Measurements from ENCODE around the gene PGBD4. TPM values are rescaled to one million over a fixed set of nuclear protein-coding genes. Genes with fewer than 3 reads are reported as not detected.
A peak's percentile ranks its signal among the peaks of the same experiment; 100 is the strongest.

PGBD4 gene
- total and polyA plus RNA-seq, 12 donors, result 0.30 to 3.0 (median 1.4) TPM

DNA sequence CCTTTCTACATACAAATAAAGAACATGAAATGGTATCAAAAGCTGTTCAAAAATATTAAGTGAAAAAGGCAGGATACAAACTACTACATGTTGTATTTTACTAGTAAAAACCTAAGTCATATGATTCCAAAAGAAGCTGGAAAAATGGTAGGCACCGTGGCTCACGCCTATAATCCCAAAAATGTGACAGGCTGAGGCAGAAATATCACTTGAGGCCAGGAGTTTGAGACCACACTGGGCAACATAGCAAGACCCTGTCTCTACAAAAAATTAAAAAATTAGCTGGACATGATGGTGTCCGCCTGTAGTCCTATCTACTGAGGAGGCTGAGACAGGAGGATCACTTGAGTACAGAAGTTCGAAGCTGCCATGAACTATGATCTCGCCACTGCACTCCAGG lies 2.0 kb upstream of the PGBD4 start:
- H3K4me3 ChIP-seq, result no peak overlapping the region
- peaks cover 11 to 28% of the 10 kb centered on the region in 2 donors for H3K4me1 ChIP-seq (replicated peaks in 1 of 2)
- no peak for TF ChIP-seq POLR2A (IDR thresholded peaks at IDR 0.05)
- TF ChIP-seq, protein P1, sequence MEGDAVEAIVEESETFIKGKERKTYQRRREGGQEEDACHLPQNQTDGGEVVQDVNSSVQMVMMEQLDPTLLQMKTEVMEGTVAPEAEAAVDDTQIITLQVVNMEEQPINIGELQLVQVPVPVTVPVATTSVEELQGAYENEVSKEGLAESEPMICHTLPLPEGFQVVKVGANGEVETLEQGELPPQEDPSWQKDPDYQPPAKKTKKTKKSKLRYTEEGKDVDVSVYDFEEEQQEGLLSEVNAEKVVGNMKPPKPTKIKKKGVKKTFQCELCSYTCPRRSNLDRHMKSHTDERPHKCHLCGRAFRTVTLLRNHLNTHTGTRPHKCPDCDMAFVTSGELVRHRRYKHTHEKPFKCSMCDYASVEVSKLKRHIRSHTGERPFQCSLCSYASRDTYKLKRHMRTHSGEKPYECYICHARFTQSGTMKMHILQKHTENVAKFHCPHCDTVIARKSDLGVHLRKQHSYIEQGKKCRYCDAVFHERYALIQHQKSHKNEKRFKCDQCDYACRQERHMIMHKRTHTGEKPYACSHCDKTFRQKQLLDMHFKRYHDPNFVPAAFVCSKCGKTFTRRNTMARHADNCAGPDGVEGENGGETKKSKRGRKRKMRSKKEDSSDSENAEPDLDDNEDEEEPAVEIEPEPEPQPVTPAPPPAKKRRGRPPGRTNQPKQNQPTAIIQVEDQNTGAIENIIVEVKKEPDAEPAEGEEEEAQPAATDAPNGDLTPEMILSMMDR (IDR thresholded peaks at IDR 0.05), result no peak
- H3K9me3 ChIP-seq (replicated peaks in 1 of 3), result no peaks in the 10 kb centered on the region
- intact Hi-C loops (cut with DNase I), result loop anchor here in 1 of 2 donors (10.0 kb wide), 1 partner anchor 115 kb away; the partner anchor contains the start of gene KATNBL1
- no peak overlapping the region for H3K27ac ChIP-seq
- no peaks in the 10 kb centered on the region for H3K27me3 ChIP-seq
- DNase-seq, result no peak
- WGBS, 4 donors, result 90 to 96% (median 93%) methylated on average over 5 of the region's 5 CpGs
- peaks cover 0 to 12% of the 10 kb centered on the region in 2 donors for H3K36me3 ChIP-seq (replicated peaks in 1 of 2)

DNA sequence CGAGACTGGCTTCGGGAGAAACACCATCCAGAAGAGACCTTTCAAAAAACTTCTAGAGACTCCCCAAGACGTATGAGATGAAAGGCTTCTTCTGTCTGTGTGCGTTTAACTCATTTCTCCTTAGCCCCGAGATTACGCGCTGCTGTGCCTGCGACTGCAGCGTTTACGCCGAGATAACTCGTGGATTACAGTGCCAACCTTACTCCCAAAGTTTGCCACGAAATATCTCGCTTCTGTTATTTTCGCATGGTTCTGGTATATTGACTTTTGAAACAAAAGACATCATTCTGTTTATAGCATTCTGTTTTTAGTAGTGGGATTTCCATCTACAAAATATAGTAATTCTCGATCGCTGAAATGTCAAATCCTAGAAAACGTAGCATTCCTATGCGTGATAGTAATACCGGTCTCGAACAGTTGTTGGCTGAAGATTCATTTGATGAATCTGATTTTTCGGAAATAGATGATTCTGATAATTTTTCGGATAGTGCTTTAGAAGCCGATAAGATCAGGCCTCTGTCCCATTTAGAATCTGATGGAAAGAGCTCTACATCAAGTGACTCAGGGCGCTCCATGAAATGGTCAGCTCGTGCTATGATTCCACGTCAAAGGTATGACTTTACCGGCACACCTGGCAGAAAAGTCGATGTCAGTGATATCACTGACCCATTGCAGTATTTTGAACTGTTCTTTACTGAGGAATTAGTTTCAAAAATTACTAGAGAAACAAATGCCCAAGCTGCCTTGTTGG lies 467 bp downstream of the PGBD4 start:
- intact Hi-C loops (cut with DNase I), result loop anchor here in 1 of 2 donors (10.0 kb wide), 1 partner anchor 112 kb away; the partner anchor contains the start of gene KATNBL1
- WGBS, 4 donors, result 23 to 27% (median 23%) methylated on average over 27 to 29 of the region's 29 CpGs

DNA sequence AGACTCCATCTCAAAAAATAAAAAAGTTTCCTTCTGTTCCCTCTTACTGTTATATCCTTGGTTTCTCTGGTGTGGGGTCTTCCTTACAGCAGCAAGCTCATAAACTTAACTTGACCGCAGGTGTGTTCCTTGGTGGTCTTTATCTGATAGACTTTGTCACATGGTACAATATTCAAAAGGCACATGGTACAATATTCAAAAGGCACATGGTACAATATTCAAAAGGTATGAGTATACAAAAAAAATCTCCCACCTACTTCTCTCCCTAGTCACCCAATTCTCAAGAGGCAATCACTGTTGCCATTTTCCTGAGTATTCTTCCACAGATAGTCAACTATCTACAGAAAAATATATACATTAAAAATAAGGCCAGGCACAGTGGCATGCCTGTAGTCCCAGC lies 4.5 kb downstream of the PGBD4 start:
- peaks cover 0 to 6% of the 10 kb centered on the region in 2 donors for H3K4me1 ChIP-seq (replicated peaks in 1 of 2)
- TF ChIP-seq, protein P1 (IDR thresholded peaks at IDR 0.05), result no peak
- TF ChIP-seq POLR2A (IDR thresholded peaks at IDR 0.05), result no peak
- intact Hi-C loops (cut with DNase I), result loop anchor here in 1 of 2 donors (10.0 kb wide), 1 partner anchor 108 kb away; the partner anchor contains the start of gene KATNBL1
- no peaks in the 10 kb centered on the region for H3K36me3 ChIP-seq (replicated peaks in 1 of 2)
- DNase-seq, result no peak
- H3K27me3 ChIP-seq, result no peaks in the 10 kb centered on the region
- no peak overlapping the region for H3K4me3 ChIP-seq
- no peak overlapping the region for H3K27ac ChIP-seq
- no peaks in the 10 kb centered on the region for H3K9me3 ChIP-seq (replicated peaks in 1 of 3)
- WGBS, 4 donors, result 98 to 100% (median 100%) methylated on average over 1 of the region's 1 CpG

More for the DNA sequence above, 467 bp downstream of the PGBD4 start:
- no peak for DNase-seq
- peak overlapping the region in 4 of 5 donors; percentile 65 to 94 (median 84) for H3K27ac ChIP-seq
- H3K4me3 ChIP-seq, result peak overlapping the region; percentile 2 to 78 (median 30)
- TF ChIP-seq, protein P1 (IDR thresholded peaks at IDR 0.05), result peak in 1 of 6 experiments; percentile 3
- TF ChIP-seq POLR2A (IDR thresholded peaks at IDR 0.05), result no peak
- no peaks in the 10 kb centered on the region for H3K9me3 ChIP-seq (replicated peaks in 1 of 3)
- H3K4me1 ChIP-seq (replicated peaks in 1 of 2), result peaks cover 11 to 28% of the 10 kb centered on the region in 2 donors
- no peaks in the 10 kb centered on the region for H3K27me3 ChIP-seq
- H3K36me3 ChIP-seq (replicated peaks in 1 of 2), result no peaks in the 10 kb centered on the region

DNA sequence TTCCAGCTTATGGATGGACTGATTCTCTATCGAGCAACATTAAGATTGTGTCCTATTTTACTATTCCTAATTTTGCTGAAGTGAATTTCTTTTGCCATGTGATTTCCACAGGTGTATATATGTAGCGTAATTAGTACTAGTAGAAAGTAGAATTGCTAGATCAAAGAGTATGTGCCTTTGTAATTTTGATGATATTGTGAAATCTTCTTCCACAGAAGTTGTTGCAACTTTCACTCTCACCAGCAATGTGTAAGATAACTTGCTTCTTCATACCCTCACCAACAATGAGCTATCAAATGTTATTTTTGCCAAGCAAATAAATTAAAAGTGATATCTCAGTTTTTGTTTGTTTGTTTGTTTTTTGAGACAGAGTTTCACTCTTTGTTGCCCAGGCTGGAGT lies 5.4 kb downstream of the PGBD4 start:
- no peak overlapping the region for H3K4me3 ChIP-seq
- DNase-seq, result no peak
- intact Hi-C loops (cut with DNase I), result loop anchor here in 1 of 2 donors (10.0 kb wide), 1 partner anchor 107 kb away; the partner anchor contains the start of gene KATNBL1
- H3K36me3 ChIP-seq (replicated peaks in 1 of 2), result no peaks in the 10 kb centered on the region
- WGBS, 4 donors, result 82 to 87% (median 85%) methylated on average over 2 of the region's 2 CpGs
- no peak for TF ChIP-seq POLR2A (IDR thresholded peaks at IDR 0.05)
- TF ChIP-seq, protein P1 (IDR thresholded peaks at IDR 0.05), result no peak
- H3K4me1 ChIP-seq (replicated peaks in 1 of 2), result peaks cover 0 to 6% of the 10 kb centered on the region in 2 donors
- H3K27ac ChIP-seq, result no peak overlapping the region
- peaks cover 1% of the 10 kb centered on the region for H3K27me3 ChIP-seq
- no peaks in the 10 kb centered on the region for H3K9me3 ChIP-seq (replicated peaks in 1 of 3)
